WTC11 (cell line): ENCODE measurements around the gene ZNF8.

Experiments used
- CREM ChIP-seq: sonication (generic); formaldehyde crosslinking; IDR thresholded peaks from 2 replicates; pipeline ENCODE4 v1.8.1; 2022; ENCODE audit warnings: mild to moderate bottlenecking, missing genetic modification reagents, moderate library complexity
- ETV6 ChIP-seq: sonication (generic); formaldehyde crosslinking; IDR thresholded peaks from 2 replicates; pipeline ENCODE4 v1.8.1; 2022; ENCODE audit warnings: mild to moderate bottlenecking, missing genetic modification reagents
- FOXP1 ChIP-seq: sonication (generic); formaldehyde crosslinking; IDR thresholded peaks from 2 replicates; pipeline ENCODE4 v1.8.0; 2022; ENCODE audit warnings: missing genetic modification reagents, mild to moderate bottlenecking, moderate library complexity, borderline replicate concordance
- NFE2L1 ChIP-seq: sonication (generic); formaldehyde crosslinking; IDR thresholded peaks from 2 replicates; pipeline ENCODE4 v1.8.1; 2023; ENCODE audit warnings: missing genetic modification reagents
- NR1H2 ChIP-seq: sonication (generic); formaldehyde crosslinking; IDR thresholded peaks from 2 replicates; pipeline ENCODE4 v1.9.0; 2021; ENCODE audit warnings: mild to moderate bottlenecking, moderate library complexity, missing genetic modification reagents
- ZNF416 ChIP-seq: fragments of 250-450 bp; sonication (Bioruptor Pico); IDR thresholded peaks from 2 replicates; pipeline ENCODE4 v1.9.0; 2021; ENCODE audit warnings: mild to moderate bottlenecking, inconsistent platforms
- TF ChIP-seq, protein P1 (sequence below): fragments of 200-600 bp; IDR thresholded peaks from 2 replicates; pipeline ENCODE4 v1.8.0; 2022; ENCODE audit warnings: antibody characterized with exemption
- TF ChIP-seq, protein P2 (sequence below): sonication (generic); formaldehyde crosslinking; IDR thresholded peaks from 2 replicates; pipeline ENCODE4 v1.8.1; 2022; ENCODE audit warnings: low read depth, missing genetic modification reagents, borderline replicate concordance
- TF ChIP-seq, protein P3 (sequence below): sonication (generic); formaldehyde crosslinking; IDR thresholded peaks from 2 replicates; pipeline ENCODE4 v1.8.0; 2022; ENCODE audit warnings: mild to moderate bottlenecking, missing genetic modification reagents

DNA sequence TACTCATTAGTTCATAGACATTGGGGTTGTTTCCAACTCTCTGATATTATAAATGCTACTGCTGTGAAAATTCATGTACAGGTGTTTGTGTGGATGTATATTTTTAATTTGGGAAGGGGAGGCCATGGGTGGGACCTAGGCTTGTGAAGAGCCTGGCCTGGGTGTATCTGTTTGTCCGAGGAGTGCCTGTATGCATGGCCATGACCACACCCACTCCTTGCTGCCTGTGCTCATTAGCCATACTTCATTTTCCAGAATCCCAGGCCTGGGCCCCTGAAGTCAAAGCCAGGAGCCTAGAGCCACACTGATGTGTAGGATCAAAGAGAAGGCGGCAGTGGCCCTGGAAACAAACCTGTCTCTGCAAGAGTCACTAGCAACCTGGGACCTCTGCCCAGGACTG lies 36.8 kb downstream of the ZNF8 start:
- no peak for TF ChIP-seq NFE2L1
- TF ChIP-seq, protein P1, sequence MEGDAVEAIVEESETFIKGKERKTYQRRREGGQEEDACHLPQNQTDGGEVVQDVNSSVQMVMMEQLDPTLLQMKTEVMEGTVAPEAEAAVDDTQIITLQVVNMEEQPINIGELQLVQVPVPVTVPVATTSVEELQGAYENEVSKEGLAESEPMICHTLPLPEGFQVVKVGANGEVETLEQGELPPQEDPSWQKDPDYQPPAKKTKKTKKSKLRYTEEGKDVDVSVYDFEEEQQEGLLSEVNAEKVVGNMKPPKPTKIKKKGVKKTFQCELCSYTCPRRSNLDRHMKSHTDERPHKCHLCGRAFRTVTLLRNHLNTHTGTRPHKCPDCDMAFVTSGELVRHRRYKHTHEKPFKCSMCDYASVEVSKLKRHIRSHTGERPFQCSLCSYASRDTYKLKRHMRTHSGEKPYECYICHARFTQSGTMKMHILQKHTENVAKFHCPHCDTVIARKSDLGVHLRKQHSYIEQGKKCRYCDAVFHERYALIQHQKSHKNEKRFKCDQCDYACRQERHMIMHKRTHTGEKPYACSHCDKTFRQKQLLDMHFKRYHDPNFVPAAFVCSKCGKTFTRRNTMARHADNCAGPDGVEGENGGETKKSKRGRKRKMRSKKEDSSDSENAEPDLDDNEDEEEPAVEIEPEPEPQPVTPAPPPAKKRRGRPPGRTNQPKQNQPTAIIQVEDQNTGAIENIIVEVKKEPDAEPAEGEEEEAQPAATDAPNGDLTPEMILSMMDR: no peak
- no peak for TF ChIP-seq ETV6 (CRISPR knock-in tag)
- TF ChIP-seq NR1H2: no peak
- TF ChIP-seq, protein P2, sequence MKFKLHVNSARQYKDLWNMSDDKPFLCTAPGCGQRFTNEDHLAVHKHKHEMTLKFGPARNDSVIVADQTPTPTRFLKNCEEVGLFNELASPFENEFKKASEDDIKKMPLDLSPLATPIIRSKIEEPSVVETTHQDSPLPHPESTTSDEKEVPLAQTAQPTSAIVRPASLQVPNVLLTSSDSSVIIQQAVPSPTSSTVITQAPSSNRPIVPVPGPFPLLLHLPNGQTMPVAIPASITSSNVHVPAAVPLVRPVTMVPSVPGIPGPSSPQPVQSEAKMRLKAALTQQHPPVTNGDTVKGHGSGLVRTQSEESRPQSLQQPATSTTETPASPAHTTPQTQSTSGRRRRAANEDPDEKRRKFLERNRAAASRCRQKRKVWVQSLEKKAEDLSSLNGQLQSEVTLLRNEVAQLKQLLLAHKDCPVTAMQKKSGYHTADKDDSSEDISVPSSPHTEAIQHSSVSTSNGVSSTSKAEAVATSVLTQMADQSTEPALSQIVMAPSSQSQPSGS (CRISPR knock-in tag): no peak
- no peak for TF ChIP-seq FOXP1 (CRISPR knock-in tag)
- no peak for TF ChIP-seq CREM (CRISPR knock-in tag)
- TF ChIP-seq ZNF416 (CRISPR knock-in tag): no peak
- TF ChIP-seq, protein P3, sequence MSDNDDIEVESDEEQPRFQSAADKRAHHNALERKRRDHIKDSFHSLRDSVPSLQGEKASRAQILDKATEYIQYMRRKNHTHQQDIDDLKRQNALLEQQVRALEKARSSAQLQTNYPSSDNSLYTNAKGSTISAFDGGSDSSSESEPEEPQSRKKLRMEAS (CRISPR knock-in tag): no peak
